Amygdala (tissue), 56 donors: ENCODE data around the gene ZMYND8.
"Not testable (repeated sequence)": the region's sequence is repeated elsewhere in the genome, so short reads cannot be mapped to it uniquely, and the experiment has no call there.

Source experiments
- DNase-seq, 56 donors: peaks; one replicate each; lab custom pipeline; 2025; lab: John Stamatoyannopoulos, UW

The ZMYND8 gene

DNA sequence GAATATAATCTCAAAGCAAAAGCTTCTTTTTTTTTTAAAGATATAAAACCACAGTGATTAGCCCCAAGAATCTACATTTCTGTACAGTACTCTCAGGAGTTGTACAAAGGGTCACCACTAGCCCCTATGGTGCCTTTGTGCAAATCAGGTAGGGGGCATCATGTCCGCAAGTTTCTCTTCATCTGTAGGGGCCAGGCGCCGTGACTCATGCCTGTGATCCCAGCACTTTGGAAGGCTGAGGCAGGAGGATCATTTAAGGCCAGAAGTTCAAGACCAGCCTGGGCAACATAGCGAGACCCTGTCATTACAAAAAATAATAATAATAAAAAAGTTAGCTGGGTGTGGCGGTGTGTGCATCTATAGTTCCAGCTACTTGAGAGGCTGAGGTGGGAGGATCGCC lies 63.9 kb downstream of the ZMYND8 start:
- DNase-seq = no peak

DNA sequence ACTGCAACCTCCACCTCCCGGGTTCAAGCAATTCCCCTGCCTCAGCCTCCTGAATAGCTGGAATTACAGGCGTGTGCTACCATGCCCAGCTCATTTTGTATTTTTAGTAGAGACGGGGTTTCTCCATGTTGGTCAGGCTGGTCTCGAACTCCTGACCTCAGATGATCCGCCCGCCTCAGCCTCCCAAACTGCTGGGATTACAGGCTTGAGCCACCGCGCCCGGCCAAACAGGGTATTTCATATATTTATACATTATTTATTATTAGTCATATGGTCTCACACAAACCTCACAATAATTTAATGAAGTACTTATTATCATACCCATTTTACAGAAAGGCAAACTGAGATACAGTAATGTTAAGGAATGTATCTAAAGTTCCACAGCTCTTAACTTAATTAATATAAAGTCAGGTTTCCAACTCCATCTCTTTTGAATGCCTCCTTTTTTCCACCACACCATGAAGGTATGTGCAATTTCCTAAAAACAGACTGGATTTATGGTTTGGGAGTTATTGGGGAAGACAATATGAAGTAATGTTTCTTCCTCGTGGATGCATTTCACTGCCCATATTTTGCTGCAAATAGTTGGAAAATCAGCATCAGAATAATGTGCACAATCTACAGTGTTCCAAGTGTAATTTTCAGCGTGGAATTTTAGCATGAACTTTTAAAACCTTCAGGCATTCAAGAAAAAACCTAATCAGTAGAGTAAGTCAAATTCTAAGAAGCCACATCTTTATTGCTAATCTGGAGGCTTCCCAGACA lies 65.7 kb downstream of the ZMYND8 start:
- DNase-seq = no peak

DNA sequence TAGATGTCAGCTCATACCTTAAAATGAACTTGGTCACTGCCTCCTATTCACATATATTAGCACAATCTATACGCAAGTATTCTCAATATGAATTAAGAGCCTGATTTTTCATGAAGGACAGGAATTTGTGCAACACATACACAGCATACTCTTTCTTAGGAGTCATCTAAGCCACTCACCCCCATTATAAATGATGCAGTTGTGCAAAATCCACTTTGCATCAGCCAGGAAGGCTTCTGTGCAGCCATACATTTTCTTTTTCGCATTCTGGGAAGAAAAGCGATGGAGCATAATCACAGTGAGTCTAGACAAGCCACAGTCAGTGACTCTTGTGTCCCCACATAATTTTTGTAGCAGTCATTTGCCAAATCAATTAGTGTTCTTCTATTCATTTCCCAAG lies 66.5 kb downstream of the ZMYND8 start:
- no peak for DNase-seq

DNA sequence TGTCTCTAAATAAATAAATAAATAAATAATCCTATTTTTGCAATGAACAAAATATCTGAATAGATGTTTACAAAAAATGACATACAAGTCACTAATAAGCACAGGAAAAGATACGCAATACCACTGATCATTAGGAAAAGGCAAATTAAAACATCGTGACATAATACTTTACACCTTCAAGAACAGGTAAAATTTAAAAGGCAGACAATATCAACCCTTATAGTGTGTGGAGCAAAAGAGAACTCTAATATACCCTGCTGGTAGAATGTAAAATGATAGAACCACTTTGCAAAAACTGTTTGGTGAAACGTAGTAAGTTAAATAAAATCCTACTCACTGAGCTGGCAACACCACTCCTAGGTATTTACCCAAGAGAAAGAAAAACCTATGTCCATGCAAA lies 67.4 kb downstream of the ZMYND8 start:
- DNase-seq = no peak

DNA sequence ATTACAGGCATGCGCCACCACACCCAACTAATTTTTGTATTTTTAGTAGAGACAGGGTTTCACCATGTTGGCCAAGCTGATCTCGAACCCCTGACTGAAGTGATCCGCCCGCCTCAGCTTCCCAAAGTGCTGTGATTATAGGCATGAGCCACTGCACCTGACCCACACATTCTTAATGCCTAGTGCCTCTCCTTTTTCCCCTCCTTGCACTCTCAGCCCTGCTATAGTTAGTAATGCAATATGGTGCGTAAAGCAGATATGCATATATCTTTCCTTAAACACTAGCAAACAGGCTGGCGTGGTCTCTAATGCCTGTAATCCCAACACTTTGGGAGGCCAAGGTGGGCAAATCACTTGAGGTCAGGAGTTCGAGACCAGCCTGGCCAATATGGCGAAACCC lies 68.0 kb downstream of the ZMYND8 start:
- not testable (repeated sequence) for DNase-seq

DNA sequence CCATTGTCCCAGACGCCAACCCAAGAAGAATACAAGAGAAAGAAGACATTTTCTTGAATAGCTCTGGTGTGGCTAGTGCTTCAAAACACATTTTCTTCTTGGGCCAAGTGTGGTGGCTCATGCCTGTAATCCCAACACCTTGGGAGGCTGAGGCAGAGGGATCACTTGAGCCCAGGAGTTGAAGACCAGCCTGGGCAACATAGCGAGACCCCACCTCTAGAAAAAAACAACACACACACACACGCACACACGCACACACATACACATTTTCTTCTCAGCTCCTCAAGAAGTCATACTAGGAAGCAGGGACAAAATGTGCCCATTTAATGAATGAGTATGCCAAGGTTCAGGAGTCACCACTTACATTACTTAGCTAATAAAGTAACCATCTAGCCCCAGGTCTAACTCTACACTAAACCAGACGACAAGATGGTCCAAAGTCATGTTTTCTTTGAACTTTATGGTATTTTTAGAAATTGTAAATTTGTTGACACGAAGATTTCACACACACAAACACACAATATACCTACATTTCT lies 68.8 kb downstream of the ZMYND8 start:
- no peak for DNase-seq

DNA sequence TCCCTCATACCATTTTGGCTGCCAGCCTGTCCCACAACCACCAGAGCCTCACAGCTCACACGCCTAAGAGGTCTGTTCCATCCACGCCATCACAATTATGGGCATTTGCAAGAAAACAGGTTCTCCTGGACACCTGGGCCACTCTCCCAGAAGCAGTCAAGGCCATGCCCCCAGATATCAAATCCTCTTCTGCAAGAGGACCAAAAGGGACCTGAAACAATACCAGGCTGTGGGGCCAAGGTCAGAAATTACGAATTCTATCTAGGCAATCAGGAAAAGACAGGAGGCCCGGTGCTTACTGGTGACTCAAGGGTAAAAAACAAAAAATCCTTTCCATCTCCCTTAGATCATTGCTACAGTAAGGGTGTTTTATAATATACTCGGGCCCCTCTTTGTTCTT lies 69.8 kb downstream of the ZMYND8 start:
- DNase-seq = no peak

DNA sequence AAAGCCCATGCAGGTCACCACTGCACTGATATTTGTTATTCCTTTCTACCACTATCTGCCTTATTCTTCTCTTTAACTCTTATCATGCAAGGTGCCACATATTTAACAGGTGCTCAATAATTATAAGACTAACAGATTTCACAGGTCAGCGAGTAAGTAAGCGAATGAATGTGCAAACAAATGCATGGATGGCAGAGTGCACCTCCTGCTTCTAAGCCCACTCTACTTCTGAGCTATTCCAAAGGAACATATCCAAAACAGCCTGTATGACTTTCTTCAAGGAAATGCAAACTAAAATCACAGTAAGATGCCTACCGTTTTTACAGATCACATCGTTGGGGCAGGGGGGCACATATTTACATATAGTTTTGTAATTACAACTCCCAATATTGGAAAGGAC lies 71.3 kb downstream of the ZMYND8 start:
- no peak for DNase-seq

DNA sequence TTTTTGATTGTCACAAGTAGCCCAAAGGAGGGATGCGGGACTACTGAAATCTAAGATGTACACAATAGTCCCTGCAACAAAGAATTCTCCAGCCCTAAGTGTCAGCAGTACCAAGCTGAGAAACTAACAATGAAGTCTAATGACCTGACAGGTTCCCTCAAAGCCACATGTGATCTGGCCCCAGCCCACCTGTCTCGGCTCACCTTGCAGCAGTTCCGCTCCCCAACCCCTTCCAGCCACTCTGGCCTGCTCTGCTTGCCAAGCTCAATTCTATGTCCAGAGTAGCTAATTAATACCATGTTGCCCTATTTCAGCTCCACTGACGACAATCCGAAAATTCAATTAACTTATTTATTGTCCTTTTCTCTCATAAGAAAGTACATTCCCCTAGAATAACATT lies 72.1 kb downstream of the ZMYND8 start:
- DNase-seq = no peak

DNA sequence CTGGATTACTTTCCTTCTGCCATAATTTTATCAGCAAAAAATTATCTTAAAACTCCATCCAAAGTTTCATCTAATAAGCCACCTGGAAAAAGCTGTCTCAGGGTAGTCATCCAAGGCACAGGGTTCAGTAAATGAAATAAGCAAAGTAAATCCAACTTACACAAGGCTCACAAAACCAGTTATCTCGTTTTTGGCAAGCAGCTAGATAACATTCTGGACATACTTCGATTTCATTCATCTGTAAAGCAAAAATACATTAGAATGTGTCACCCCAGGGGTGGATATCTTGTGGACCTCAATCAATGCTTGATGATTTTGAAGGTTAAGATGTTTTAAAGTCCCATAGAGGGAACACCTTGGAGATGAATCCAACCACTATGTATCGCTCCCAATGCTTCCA lies 73.1 kb downstream of the ZMYND8 start:
- DNase-seq = no peak

DNA sequence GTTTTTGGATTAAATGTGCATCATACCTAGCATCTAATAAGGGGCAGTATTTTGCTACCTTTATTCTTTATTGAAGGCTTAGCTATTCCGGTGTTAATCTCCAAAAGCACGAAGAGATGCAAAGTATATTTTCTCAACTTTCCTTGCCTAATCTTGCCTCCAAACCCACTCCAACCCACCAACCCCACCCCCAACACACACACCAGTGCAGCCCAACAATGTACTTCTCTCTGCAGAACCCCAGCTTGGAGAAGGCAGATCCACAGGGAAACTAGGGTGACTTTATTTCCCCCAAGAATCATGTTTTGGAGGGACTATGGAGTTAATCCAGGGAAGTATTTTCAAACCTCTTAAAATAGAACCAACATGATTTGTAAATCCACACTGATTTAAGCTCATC lies 73.6 kb downstream of the ZMYND8 start:
- no peak for DNase-seq

DNA sequence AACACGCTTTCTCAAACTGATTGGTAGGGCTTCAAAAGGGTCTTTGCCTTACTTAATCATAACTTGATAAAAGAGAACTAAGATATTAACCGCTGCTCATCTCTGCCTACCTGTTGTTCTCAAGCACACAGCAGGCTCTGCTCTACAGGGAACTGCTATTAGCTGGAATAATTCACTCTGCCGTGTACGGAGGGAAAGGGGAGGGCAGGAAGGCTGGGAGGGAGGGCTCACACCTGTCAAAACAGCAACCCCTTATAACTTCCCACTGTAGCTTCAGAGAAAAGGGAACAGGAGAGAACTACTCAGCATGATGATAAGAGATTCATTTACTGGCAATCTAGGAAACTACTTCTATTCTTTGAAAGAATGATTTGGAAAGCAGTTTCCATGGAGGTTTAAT lies 75.1 kb downstream of the ZMYND8 start:
- DNase-seq = no peak

DNA sequence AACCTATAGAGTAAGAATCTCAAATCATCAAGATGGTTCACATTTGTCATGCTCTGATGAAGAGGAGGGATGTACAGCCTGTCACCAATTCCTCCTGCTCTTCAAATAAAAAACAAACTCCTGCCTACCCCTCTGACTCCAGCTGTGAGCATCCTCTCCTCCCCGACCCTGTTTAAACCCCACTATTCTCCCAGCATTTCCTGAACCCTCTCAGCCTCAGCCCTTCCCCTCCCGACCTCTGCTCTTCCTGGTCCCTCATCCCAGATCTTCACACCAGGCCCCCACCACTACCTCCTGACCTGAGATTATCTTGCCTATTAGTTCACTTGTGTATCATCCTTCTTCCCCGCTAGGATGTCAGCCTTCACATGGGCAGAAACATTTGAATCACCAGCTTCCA lies 75.8 kb downstream of the ZMYND8 start:
- no peak for DNase-seq

DNA sequence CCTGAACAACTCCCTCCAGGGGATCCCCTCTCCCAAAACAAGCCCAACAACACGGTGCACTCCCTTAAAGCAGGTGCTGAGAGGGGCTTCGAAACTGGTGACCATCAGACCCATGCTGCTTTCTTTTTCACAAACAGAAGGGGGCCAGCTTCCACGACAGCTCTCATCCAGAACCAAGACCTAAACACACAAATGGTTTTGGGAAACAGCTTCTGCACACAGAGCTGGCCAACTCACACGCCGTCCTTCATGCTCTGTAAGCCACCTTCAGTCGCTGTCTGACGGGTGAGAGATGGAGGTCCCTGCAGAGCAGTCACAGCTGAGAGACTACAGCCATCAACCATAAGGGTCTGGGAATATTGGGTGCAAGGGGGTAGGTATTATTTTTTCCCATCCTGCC lies 76.3 kb downstream of the ZMYND8 start:
- DNase-seq = no peak

DNA sequence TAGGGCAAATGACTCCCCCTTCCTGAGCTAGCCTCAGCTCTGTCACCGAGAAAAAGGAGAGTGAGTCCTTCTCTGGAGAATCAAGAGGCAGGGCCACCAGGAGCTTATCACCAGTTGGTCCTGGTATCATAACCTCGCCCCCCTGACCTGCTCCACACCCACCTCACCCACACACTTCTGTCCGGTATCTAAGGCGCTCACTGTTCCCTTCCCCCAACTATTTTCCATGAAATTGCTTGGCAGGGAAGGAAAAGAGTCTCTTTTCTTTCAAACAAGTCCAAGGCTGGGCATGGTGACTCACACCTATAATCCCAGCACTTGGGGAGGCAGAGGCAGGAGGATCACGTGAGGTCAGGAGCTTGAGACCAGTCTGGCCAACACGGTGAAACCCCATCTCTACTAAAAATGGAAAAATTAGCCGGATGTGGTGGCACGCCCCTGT lies 77.6 kb downstream of the ZMYND8 start:
- DNase-seq = no peak

DNA sequence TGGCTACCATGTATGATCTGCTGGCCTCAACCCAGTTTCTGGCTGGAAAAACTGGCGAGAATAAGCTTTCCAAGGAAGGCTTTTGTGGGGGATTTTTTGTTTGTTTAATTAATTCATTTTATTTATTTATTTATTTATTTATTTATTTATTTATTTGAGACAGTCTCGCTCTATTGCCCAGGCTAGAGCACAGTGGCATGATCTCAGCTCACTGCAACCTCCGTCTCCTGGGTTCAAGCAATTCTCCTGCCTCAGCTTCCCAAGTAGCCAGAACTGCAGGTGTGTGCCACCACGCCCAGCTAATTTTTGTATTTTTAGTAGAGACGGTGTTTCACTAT lies 79.0 kb downstream of the ZMYND8 start:
- DNase-seq = not testable (repeated sequence)

DNA sequence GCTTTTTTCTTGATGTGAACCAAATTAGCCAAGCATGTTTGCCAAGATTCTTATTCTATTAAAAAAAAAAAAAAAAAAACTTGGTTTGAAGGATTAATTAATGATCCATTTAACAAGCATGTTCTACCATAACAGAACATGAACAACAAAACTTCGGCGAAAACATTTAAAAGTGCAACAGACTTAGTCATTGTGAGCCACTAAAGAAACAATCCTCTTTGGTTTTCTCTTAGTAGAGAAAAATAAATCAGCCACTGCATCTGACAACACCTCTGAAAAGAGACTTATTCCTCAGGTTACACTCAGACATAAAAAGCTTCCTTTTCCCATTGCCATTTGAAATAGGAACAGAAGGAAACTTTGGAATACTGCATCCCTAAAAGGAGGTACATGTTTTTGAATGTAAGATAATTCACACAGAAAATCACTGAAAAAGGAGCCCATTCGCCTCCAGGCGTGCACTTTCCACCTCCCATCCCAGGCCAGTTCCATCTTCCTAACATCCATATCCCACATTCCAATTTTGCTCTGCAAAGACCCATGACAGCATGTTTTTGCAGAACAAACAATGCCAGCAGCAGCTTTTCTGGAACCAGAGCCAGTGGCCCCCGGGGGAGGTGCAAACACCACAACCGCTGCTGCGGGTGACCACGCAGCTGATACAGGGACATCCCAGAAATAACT lies 79.5 kb downstream of the ZMYND8 start:
- DNase-seq = peak in 16 of 56 donors; percentile 7 to 72 (median 26)

DNA sequence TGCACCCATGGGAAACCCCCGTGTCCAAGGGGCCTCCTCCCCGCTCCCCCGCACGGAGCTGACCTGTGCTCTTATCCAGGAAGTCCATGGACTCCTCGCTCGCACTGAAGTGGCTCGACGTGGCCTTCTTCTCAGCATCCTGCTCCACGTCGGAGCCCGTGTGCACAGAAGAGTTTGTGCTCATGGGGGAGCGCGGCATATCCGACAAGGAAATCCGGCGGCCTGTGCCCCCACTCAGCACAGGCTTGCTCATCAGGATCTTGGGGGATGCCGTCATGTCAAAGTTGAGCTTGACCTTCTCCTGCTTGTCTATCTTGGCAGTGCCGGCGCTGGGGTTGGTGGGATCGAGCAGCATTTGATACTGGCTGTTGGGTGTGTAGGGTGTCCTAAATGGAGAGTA lies 80.2 kb downstream of the ZMYND8 start:
- DNase-seq = no peak

DNA sequence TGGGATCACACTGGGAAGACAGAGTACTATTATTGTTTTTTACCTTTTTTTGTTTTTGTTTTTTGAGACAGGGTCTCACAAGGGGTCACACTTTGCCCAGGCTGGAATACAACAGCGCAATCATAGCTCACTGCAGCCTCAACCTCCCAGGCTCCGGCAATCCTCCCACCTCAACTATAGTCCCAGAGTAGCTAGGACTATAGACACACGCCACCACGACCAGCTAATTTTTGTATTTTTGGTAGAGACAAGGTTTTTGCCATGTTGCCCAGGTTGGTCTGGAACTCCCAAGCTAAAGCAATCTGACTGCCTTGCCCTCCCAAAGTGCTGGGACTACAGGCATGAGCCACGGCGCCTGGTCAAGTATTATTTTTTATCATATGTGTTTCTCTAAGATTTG lies 81.0 kb downstream of the ZMYND8 start:
- DNase-seq = no peak

DNA sequence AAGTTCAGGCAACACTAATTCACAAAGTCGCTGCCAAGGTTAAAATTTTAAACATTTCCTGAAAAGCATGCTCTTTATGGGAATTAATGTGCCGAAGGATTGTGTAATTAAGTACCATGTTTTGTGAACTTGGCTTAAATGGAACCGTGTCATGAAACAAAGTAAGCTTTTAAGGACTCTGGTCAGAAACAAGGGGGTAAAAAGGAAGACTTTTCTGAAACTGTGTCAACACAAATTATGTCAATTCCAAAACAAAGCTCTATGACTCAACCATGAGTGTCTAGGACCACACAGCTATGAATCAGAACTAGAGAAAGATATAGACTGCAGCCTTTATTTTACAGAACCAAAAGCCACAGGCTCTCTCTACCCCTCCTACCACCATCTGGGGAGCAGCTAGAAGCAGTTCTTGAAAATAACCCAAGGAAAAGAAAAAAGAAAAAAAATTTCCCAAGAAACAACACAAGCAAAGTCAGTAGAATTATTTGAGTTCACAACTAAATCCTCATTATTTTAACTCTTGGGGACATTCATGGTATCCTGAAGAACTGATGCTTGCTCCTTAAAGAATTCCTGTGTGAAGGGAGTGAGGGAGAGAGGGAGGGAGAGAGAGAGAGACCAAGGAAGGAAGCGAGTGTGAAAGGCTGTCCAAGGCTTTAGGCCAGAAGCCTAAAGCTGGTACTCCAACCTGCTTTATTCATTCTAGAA lies 81.9 kb downstream of the ZMYND8 start:
- DNase-seq = no peak

DNA sequence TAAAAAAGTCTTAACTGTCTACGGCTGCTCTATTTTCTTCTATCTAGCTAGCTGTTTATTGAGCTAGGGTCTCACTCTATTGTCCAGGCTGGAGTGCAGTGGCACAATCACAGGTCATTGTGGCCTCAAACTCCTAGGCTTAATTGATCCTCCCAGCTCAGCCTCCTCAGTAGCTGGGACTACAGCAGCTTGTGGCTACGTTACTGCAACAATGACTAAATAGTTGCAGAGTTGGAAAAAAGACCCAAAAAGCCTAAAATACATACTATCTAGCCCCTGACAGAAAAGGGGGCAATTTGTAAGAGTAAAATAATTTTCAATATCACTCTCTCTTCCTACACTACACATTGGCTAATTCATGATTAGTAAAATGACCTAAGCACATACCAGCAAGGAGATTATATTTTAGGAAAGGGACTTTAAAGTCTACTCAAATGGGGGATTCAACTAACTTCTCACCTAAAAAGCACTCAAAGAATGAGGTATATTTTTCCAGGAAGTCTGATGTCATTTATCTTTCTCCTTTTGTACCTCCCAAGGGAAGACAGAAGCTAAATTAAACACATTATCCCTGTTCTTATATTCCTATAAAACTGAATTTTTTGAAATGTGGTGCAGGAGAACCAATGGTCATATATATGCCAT lies 82.8 kb downstream of the ZMYND8 start:
- DNase-seq = no peak
